GM19395 (cell line): ENCODE data around the gene LY9.
"Not testable (repeated sequence)": the region's sequence is repeated elsewhere in the genome, so short reads cannot be mapped to it uniquely, and the experiment has no call there.

Experiments
- ATAC-seq: cut with Tn5 transposase; IDR thresholded peaks from one replicate; pipeline ENCODE4 v1.9.1; 2021; ENCODE audit warnings: mild to moderate bottlenecking, moderate library complexity; ENCODE audit not compliant: unreplicated experiment

Gene LY9

DNA sequence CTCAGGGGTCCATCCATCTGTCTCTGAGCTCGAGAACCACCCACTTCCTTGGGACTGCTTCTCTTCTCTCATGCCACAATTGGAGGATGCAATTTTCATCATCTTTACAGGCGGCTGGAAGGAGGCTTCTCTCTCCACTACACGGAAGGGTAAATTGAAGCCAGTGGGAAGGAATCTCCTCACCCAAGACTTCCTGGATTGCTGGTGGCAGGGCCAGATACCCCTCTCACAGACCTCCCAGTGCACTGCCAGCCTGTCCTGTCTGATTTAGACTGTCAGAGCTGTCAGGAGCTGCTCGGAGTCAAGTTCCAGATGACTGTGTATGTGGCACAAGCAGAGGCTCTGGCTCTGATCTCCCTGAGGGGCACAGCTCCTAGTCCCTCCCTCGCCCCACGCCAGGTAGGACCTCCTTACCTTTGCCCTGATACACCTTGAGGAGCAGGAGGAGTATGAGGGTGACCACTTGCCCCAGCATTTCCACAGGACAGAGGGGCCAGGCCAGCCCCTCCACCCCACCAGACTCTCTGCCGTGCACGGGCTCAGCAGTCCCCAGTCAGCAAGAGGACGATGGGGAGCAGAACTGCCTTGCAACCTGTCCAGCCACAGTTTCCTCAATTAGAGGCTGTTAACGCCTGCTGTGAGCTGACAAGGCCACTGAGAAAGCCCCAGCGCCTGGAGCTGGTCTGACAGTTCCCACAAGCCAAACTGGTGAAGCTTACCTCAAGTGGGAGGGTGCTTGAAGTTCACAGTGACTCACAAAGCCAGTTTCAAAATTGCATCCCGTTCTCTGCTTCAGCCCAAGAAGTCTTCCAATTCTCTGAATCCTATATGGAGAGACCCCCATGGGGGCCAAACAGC is 66.5 kb downstream of the LY9 start, which contains the start of gene CD244:
CD244 (minus strand) TSS at position 685 of the 858 bp plus-strand sequence; CDS start at position 475, 210 bp downstream.
- ATAC-seq = peak; percentile 72

DNA sequence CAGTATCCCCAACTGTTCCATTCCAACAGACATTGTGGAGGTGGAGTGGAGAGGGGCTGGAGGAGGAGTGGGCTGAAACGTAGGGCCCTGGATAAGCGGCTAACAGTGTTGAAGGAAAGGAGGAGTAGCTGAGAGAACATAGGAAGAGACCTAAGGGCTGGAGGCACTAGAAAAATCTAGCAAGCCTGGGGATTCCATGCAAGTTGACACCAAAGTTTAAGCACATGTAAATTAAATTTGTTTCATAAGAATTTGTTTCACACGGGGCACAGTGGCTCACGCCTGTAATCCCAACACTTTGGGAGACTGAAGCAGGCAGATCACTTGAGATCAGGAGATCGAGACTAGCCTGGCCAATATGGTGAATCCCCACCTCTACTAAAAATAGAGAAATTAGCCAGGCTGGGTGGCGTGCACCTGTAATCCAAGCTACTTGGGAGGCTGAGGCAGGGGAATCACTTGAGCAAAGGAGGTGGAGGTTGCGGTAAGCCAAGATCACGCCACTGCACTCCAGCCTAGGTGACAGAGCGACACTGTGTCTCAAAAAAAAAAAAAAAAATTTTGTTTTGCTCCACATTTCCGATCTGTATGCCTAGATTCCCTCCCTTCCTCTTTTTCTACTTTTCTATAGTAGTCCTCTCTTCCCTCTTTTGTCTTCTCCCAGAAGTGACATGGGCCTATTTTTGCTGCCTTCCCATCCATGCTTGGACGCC is 67.2 kb downstream of the LY9 start:
- no peak for ATAC-seq

DNA sequence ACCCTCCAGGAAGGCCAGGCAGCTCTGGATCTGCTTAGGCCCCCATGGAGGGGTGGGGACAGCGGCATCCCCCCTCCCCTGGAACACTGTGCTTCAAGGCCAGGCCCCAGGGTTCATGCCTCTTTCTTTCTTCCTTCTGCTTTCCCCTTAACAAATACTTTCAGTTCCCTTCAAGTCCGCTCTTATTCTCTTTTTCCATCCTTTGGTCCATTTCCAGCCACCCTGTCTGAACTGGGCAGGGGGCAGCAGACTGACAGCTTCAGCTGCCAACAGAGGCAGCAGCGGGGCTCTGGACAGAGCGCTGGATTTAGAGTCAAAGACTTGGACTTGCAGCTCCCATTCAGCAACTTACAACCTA is 67.8 kb downstream of the LY9 start:
- no peak for ATAC-seq

DNA sequence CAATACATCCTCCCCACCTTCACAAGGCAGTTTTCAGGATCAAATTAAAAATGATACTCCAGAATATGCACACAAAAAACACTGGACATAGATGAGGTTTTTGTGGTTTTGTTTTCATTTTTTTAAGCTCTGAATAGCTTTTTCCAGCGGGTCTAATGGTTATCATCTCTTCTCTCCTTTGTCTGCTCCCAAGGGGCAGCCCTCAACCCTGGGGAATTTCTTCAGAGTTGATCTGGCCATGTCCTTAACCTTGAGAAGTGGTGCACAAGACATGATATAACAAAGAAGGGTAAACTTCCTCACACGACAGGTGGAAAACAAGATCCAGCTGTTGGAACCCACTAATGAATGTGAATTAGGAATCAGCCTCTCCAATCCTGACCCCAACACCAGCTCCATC is 68.2 kb downstream of the LY9 start:
- no peak for ATAC-seq

DNA sequence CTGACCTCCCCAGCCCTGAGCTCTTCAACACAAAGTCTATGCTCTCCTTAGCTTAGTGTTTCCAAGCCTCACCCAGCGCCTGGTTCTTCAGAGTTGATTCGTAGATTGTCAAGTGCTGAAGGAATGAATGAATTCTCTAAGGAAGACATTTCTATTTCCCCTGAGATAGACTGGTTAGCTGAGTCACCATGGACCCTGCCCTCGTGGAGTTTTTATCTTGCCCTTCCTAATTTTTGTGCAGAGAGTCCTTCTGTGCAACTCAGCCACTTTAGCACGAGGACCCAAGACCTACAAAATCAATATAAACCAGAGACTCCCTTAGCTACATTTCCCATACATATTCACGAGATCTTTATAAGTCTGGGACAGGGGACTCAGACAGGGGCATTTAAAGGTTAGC is 69.4 kb downstream of the LY9 start:
- ATAC-seq = no peak

DNA sequence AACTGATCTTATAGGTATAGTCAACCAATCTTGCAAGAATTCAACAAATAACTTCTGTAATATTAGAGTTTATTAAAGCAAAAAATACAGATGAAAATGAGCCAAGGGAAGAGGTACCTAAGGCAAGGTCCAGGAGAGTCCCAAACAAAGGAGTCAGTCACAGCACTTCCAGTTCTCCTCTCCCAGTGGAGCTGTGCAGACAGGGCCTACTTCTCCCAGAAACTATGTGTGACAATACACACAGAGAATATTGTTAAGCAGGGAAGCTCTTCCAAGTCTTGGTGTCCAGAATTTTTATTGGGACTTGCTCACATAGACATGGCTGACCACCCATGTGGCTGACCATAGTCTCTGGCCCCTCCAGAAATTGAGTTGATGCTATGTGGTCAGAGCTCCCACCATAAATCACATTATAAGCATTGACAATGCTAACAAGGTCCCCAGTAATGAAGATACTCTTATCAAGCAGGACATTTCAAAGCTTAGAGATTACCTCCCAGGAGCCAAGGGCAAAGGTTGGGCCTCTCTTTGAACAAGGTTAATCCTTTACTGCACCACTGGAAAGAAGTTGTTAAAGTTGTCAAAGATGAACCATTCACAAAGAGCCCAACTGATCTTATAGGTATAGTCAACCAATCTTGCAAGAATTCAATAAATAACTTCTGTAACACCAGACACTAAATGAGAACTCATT is 70.2 kb downstream of the LY9 start:
- no peak for ATAC-seq

DNA sequence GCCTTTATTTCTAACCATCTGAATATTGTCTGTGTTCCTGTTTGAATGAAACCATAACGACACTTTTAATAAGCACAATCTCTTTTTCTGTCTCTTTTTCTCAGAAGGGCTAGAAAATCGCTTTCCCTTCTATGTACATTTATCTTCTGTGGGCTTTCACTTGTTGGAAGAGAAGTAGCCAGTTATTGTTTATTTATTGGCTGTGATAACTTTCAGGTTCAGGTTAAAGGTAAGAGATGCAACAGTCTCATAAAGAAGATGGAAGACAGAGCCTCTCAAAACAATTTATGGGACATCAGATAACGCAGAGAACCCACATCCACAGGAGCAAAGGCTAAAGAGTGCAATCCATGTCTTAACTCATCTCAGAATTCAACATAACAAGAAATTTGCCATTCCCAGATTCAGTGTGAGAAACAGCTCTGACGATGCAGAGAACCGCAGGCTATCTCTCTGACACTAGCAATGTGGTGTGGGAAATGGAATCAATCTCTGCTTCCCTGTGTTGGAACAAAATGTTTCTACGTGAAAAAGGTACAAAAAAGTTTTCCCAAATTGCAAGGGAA is 70.8 kb downstream of the LY9 start:
- no peak for ATAC-seq

DNA sequence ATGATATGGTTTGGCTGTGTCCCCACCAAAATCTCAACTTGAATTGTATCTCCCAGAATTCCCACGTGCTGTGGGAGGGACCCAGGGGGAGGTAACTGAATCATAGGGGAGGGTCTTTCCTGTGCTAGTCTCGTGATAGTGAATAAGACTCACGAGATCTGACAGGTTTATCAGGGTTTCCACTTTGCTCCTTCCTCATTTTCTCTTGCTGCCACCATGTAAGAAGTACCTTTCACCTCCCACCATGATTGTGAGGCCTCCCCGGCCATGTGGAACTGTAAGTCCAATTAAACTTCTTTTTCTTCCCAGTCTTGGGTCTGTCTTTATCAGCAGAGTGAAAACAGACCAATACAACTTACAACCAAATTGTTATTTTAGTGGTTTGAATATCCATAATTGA is 71.7 kb downstream of the LY9 start:
- ATAC-seq = not testable (repeated sequence)

DNA sequence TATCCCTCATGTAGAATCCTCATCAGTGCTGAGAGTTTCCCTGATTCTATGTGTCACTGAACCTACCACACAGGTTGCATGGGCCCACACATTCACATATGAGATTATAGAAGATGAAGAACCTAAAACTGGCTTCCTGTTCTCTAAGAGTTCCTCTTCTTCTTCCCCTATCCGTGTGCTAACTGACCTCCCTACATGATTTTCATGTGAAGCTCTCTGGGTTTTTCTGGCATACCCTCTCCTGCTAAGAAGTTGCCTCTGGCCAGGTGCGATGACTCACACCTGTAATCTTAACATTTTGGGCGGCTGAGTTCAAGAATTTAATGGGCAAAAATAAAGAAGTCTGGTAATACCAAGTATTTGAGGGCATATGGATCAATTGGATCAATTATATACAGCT is 72.2 kb downstream of the LY9 start:
- no peak for ATAC-seq

DNA sequence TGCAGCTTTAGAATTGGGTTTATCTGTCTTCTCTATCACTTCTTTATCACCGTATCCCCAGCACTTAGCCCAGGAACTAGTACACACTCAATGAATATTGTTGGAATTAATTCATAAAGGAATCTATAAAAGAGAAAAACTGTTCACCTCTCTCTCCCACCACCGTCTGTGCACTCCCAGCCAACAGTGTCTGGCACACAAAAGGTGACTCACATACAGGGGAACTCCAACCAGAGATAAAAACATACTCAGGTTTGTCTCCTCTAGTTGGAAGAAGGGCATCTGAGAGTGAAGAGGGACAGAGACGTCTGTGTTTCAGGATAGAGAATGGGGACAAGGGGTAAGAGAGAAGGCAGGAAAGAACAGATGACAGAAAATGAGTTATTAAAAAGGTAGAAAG is 79.0 kb downstream of the LY9 start:
- no peak for ATAC-seq

DNA sequence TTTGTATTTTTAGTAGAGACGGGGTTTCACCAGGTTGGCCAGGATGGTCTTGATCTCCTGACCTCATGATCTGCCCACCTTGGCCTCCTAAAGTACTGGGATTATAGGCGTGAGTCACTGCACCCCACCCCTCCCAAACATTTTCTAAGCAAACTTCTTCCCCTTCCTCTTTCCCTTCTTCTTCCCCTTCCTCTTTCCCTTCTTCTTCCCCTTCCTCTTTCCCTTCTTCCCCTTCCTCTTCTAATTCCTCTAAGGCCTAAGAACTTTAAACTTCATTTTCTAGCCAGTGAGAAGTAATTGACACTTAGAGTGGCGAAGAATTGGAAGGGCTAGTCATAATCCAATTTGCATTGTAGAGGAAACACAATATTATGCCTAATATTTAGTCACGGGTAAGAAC is 79.6 kb downstream of the LY9 start:
- not testable (repeated sequence) for ATAC-seq

DNA sequence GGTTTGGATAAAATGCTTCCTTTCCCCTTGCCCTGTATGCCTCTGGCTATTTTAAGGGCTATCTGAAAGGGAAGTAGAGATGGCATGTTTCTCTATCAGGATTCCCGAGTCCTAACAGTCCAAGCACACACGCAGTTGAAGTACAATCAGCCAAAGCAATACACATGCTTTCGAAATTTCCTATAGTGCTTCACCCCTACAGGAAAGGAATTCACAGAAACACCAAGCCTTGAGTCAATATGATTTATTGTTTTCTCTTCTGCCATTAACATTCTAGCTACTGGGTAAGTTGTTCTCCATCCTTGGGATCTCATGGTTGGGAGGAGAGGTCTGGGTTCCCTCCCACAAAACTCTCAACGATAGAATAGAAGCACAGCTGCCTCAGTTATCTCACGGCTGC is 80.3 kb downstream of the LY9 start:
- ATAC-seq = no peak

DNA sequence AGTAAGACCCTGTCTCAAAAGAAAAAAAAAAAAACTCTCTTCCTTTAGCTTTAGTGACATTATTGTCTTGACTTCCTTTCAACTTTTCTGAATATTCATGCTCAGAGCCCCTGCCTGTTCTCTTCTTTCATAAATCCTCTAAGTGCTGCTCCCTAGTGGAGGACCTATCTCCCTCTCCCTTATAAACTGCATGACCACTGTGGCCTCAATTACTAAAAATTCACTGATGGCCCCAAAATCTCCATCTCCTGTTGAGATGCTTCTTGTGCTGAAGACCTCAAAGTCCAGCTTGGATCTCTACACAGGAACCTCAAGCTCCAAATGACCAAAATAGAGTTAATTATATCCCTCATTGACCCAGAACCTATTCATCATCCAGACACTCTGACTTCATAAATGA is 81.2 kb downstream of the LY9 start:
- no peak for ATAC-seq
